Progenitor cell of endocrine pancreas (in vitro differentiated cells): ENCODE data around the gene ATP12A. TPM values are rescaled to one million over a fixed set of nuclear protein-coding genes. Genes with fewer than 3 reads are reported as not detected.

Source experiments
- DNase-seq: peaks from one replicate; pipeline ENCODE4 v3.0.0; 2021; ENCODE audit warnings: low spot score; ENCODE audit not compliant: unreplicated experiment
- H3K27ac Mint-ChIP-seq: 2 replicates; pipeline ENCODE4 v1.8.0; 2021; ENCODE audit warnings: mild to moderate bottlenecking, moderate library complexity, mixed read lengths
- H3K27me3 Mint-ChIP-seq: 2 replicates; pipeline ENCODE4 v1.8.0; 2021; ENCODE audit warnings: mixed read lengths
- H3K36me3 Mint-ChIP-seq: 2 replicates; pipeline ENCODE4 v1.8.0; 2022; ENCODE audit warnings: mixed read lengths; ENCODE audit not compliant: insufficient read depth
- H3K4me1 Mint-ChIP-seq: 2 replicates; pipeline ENCODE4 v1.8.0; 2021; ENCODE audit warnings: low read depth, mixed read lengths
- H3K4me3 Mint-ChIP-seq: 2 replicates; pipeline ENCODE4 v1.8.0; 2021; ENCODE audit warnings: low read depth, mild to moderate bottlenecking, moderate library complexity, mixed read lengths
- H3K9me3 Mint-ChIP-seq: 2 replicates; pipeline ENCODE4 v1.8.0; 2021; ENCODE audit warnings: low read depth, mixed read lengths
- total RNA-seq: library from RNA; stranded (reverse); gene quantifications from 2 replicates; pipeline ENCODE4 v1.2.1, GENCODE V29; 2021
- TF ChIP-seq, protein P1 (sequence below): fragments of 200-600 bp; sonication (generic); IDR thresholded peaks from one replicate; pipeline ENCODE4 v1.5.0; 2021; ENCODE audit warnings: antibody characterized with exemption, mild to moderate bottlenecking; ENCODE audit not compliant: unreplicated experiment

Gene ATP12A
- total RNA-seq, 1 donor from 2014 or later = 1.9 TPM

DNA sequence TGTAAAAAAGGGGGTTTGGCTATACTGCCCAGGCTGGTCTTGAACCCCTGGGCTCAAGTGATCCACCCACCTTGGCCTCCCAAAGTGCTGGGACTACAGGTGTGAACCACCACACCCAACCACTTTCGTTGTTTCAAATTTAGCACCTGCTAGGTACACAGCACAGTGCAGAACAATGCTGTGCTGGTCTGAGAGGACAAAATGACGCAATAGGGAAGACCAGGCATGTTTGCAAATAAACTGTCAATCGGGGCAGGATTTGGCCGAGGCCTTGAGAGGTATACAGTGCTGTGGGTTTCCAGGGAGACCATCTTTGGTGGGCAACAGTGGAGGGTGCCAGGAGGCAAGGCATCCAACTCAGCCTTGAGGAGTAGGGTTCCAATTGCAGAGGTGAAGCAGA is 37.0 kb downstream of the ATP12A start:
- TF ChIP-seq, protein P1, sequence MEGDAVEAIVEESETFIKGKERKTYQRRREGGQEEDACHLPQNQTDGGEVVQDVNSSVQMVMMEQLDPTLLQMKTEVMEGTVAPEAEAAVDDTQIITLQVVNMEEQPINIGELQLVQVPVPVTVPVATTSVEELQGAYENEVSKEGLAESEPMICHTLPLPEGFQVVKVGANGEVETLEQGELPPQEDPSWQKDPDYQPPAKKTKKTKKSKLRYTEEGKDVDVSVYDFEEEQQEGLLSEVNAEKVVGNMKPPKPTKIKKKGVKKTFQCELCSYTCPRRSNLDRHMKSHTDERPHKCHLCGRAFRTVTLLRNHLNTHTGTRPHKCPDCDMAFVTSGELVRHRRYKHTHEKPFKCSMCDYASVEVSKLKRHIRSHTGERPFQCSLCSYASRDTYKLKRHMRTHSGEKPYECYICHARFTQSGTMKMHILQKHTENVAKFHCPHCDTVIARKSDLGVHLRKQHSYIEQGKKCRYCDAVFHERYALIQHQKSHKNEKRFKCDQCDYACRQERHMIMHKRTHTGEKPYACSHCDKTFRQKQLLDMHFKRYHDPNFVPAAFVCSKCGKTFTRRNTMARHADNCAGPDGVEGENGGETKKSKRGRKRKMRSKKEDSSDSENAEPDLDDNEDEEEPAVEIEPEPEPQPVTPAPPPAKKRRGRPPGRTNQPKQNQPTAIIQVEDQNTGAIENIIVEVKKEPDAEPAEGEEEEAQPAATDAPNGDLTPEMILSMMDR = no peak
- no peak overlapping the region for H3K27ac Mint-ChIP-seq
- H3K4me1 Mint-ChIP-seq = peaks cover 14% of the 10 kb centered on the region
- H3K36me3 Mint-ChIP-seq = no peaks in the 10 kb centered on the region
- no peak overlapping the region for H3K4me3 Mint-ChIP-seq
- H3K27me3 Mint-ChIP-seq = peaks cover 23% of the 10 kb centered on the region
- no peaks in the 10 kb centered on the region for H3K9me3 Mint-ChIP-seq
- DNase-seq = no peak

DNA sequence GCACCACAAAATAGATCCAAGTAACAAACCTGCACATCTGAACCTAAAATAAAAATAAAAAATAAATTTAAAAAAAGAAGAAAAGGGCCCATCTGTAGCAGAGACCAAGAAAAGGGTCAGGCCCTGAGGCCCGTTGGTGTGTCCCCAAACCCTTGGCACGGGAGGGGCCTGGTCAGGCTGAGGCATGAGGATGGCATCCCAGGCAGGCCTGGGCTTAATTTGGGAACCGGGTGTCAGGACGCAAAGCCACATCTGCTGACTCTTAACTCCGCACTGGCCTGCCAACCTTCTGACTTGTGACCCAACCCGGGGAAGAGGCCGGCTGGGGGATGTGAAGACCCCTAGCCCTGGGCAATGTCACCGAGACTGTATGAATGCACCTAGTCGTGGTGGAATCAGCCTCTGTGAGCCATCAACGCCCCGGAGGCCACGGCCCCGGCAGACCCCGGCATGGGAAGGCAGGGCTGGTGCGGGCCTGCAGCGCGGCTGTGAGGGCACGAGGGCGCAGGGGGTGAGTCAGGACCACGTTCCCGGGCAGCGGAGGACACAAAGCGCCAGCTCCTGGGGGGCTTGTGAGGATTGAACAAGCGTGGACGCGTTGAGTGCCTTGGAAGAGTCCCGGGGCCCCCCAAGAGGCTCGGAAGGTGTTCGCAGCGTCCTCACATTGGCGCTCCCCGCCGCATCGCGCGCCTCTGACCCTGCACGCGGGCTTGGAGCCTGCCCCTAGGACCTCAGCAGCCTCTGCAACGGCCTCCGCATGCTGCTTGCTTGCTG is 38.2 kb downstream of the ATP12A start:
- no peaks in the 10 kb centered on the region for H3K9me3 Mint-ChIP-seq
- no peaks in the 10 kb centered on the region for H3K36me3 Mint-ChIP-seq
- peaks cover 12% of the 10 kb centered on the region for H3K4me1 Mint-ChIP-seq
- TF ChIP-seq, protein P1 = no peak
- no peak overlapping the region for H3K4me3 Mint-ChIP-seq
- H3K27me3 Mint-ChIP-seq = peaks cover 25% of the 10 kb centered on the region
- H3K27ac Mint-ChIP-seq = no peak overlapping the region
- no peak for DNase-seq

GRCh38 chr13:24719139-24719538 is 38.9 kb downstream of the ATP12A start:
- Mint-ChIP-seq H3K36me3 (no peaks in the 10 kb centered on the region), H3K27me3 (peaks cover 27% of the 10 kb centered on the region), H3K4me1 (peaks cover 10% of the 10 kb centered on the region), H3K27ac (no peak overlapping the region), H3K4me3 (no peak overlapping the region), H3K9me3 (no peaks in the 10 kb centered on the region)
- TF ChIP-seq, protein P1 = no peak
- no peak for DNase-seq

GRCh38 chr13:24723206-24723605 is 43.0 kb downstream of the ATP12A start:
- no peaks in the 10 kb centered on the region for H3K36me3 Mint-ChIP-seq
- DNase-seq = no peak
- H3K27me3 Mint-ChIP-seq = peaks cover 30% of the 10 kb centered on the region
- TF ChIP-seq, protein P1 = no peak
- no peak overlapping the region for H3K27ac Mint-ChIP-seq
- no peaks in the 10 kb centered on the region for H3K9me3 Mint-ChIP-seq
- no peak overlapping the region for H3K4me3 Mint-ChIP-seq
- no peaks in the 10 kb centered on the region for H3K4me1 Mint-ChIP-seq

GRCh38 chr13:24724714-24725113 is 44.5 kb downstream of the ATP12A start:
- Mint-ChIP-seq H3K27me3 (peaks cover 23% of the 10 kb centered on the region), H3K4me1 (no peaks in the 10 kb centered on the region), H3K4me3 (no peak overlapping the region), H3K36me3 (no peaks in the 10 kb centered on the region), H3K27ac (no peak overlapping the region), H3K9me3 (peaks cover 2% of the 10 kb centered on the region)
- DNase-seq = no peak
- TF ChIP-seq, protein P1 = no peak
